ENCODE results near the gene VEGFC.

Gene VEGFC

DNA sequence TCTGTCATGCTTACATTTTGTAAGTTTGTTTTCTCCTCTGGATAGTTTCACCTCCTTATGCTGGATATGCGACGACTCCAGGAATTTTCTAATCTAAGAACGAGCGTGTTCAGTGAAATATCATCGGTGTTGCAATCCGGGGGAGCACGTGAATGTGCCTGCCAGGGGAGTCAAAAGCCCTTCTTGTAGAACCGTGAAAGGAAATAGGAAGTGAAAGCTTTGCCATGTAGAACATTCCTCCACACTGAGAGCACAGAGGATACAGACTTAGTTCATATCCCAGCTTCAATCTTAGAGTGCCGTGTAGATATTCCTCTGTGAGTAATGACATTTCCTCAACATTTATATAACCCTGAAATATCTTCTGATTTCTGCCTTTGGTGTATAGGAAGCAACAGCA lies 121.2 kb downstream of the VEGFC start:
- DNase-seq, result no peak

DNA sequence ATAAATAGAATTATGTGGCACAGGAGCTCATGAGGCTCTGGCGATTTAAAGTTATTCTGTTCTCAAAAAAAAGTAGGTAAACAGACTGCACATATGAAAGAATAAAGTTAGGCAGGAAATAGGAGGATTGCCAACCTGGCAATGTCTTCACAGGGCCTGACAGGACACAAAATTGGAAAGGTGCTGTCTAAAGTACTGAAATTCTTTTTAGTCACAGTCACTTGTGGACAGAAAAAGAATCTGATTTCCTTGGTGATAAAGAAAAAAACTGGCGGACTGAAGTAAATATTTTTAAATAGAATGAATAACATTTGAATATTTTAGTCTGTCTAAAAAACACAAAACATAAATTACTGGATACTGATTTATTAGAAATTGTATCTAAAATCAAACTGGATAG lies 124.4 kb downstream of the VEGFC start:
- no peak for DNase-seq

DNA sequence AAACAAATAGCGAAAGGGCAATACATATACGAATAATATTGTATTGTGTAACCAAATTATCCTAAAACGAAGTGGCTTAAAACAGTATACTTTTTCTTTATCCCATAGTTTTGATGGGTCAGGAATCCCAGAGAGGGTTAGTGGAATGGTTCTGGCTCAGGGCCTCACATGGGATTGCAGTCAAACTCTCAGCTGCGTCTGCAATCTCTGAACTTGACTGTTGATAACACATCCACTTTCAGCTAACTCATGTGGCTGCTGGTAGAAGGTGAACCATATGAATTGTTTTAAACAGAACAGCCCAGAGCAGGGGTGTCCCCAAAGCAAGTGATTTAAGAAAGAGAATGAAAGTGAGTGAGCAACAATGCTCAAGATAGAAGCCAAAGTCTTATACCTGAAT lies 127.8 kb downstream of the VEGFC start:
- no peak for DNase-seq

DNA sequence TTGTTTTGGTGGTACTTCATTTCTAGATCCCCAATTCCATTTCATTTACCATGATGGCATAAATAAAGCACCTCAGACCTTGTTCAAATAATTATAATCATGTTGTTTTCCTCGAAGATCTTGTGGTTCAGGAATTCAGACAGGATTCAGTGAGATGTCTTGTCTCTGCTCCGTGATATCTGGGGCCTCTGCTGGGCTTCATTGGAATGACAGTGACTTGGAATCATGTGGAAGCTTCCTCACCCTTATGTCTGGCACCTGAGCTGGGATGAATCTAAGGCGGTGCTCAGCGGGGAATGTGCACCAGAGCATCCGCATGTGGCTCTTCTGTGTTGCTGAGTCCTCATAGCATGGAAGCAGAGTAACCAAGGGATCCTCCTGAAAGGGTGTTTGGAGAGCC lies 132.2 kb downstream of the VEGFC start:
- no peak for DNase-seq

DNA sequence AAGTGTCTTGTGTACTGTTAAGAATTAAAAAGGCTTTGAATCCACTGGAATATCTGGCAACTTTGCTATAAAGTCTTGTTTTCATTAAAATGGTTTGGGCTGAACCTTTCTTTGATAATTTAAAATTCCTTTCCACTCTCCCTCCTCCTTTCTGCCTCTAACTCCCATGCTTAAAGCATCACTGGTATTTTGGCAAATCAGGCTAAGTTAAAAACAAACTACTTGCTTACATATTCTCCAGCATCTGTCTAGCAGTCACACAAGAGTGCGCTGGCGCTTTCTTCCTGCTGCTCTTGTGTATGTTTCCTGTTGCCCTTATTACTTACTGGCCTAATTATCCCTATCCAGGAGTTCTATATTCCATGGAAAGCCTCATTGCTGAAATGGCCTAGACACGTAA lies 136.6 kb downstream of the VEGFC start:
- DNase-seq, result no peak

DNA sequence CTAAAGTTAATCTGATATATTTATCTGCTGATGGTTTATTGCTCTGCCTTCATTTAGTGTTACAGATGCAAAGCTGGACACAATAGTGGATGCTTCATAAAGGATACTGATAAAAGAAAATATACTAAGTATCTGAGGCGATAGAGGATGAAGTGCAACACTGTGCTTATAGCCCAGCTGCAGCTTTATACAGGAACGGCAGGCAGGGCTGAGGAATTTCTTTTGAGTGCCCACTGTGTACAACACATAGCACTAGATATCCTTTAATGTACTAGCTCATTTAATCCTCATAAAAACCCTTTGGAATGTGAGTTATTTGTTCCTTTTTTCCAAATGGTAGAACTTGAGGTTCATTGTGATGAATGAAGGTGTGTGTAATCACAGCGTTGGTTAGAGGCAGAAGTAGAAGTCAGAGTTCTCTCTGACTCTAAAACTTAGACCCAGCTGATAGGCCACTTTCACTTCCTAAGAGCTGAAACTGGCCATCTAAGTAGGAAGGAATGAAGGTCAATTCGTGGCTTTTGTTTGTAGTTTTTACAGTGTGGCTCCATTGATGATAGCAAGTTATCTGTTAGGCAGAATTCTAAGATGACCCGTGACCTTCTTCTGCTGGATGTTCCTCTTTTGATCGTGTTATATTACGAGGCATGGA lies 138.0 kb downstream of the VEGFC start:
- DNase-seq, result no peak

DNA sequence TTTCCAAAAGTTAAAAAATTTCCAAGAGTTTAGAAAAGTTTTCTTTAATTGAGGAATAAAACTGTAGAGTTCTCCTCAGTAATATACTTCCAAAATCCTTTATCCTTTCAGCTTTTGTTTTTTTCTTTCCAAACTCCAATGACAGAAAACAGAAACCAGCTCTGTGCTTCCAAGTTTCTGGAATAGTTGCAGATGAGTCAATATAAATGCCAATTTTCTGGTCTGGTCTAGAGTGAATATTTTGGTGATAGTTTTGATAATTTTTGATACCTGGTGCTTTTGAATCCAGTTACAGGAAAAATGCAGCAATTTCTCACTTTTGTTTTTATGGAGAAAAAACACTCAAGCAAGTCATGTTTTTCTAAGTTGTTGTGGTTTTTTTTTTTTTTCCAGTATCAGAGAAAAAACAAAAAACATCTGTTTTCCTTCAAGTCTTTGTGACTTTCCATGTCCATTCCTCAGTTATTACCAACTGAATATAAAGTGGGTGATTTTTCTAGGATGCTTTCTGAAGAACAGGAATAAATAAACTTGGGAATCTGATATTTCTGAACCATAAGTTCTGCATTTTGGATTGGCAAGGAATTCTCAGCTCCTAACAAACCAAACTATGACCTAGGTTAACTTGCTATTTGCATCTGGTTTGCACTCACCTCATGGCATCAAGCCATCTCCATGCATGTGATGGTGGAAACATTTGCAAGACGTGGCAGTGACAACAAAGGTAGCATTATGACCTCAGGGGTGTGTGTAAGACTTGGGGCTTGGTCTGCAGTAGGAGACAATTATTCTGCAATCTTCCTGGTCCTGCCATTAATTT lies 139.1 kb downstream of the VEGFC start:
- DNase-seq, result no peak

DNA sequence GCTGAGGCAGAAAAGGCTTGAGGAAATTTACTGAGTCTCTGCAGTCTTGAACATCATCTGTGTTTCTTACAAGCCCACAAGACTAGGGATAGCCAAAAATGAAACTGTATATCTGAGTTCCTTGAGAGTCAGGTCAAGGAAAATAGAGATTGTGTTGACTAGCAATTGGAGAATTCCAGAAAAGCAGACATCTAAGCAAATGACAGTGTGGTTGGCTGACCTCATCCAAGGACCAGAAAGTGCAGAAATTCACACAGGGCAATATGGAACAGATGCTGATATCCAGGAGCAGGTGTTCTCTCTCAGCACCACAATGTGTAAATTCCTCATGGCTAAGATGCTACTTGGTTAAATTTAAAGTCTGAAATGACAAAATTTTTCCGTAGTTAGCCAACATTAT lies 146.4 kb downstream of the VEGFC start:
- no peak for DNase-seq

DNA sequence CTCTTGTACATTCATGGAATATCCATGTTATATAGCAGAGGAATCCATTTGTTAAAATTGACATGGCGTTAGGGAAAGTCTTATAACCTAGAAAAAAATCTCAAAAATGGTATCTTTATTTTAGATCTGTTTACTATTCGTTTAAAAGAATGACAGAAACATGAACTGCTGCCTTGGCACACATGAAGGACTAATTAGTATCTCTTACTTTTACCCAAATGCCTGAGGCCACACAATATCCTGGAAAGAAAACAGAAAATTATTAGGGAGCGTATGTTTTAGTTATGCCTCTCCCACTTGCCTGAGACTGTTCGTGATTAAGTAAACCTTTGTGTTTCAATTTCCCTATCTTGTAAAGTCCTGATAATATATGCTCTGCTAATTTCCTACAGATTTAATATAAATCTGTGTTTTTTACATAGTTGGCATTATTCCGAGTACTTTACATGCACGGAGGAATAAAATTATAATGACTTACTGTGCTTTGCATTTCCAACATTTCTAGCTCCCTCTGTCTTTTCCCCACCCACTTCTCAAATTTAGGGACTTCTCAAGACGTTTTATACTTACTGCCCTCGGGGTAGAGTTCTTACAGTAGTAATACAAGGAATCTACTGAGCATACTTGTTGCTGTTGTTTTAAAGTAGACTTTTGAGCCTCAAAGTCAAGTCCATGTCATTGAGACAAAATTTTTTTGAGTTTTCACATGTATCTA lies 147.3 kb downstream of the VEGFC start:
- no peak for DNase-seq

DNA sequence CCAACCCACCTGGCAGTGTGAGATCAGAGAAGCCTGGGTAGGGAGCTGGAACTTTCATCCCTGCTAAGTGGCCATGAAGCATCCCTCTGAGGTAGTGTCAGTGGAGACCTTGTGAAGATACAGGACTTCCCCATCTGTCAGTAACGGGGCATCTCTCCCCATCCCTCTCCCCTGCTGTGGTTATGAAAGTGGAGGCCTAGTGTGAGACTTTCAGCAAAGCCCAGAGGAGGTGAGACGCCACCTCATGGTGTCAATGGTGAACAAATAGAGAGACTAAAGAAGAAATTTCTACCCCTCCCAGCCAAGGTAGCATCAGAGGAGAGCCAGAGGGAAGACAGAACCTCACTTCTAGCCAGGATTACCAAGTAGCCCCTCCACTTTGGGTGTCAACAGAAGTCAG lies 150.2 kb downstream of the VEGFC start:
- DNase-seq, result no peak

DNA sequence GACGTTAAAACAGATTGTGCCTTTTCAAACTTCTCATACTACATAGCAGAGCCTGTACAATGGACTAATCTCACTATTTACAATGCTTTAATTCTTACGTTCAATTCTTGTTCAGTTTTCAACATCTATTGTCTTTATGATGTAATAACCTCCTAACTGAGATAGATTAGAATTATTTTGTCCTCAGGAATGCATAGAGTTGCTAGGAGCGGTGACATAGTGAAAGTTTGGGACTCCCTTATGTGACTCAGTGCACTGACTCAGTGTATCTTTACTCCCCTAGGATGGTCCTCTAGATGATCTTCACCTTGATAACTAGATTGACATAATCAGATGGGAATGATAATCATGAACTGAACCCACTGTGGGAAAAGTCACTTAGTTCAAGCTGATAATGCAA lies 151.5 kb downstream of the VEGFC start:
- DNase-seq, result no peak

DNA sequence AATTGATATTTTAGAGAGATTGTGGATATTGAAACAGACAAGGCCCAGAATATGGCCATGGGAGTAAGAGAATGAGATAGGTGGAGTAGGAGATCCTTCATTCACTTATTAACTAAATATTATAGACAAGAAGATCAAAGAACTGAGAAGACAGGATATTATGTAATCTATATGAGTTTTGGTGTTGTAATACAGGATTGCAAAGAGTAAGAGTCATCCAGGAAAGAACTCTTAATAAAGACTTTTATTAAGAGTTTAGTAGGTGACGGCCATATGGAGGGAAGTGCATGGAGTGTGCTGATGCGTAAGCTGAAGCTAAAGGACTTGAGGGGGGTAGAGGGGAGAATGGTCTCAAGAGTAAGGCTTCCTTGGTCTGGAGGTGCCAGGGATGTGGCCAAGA lies 153.7 kb downstream of the VEGFC start:
- no peak for DNase-seq

DNA sequence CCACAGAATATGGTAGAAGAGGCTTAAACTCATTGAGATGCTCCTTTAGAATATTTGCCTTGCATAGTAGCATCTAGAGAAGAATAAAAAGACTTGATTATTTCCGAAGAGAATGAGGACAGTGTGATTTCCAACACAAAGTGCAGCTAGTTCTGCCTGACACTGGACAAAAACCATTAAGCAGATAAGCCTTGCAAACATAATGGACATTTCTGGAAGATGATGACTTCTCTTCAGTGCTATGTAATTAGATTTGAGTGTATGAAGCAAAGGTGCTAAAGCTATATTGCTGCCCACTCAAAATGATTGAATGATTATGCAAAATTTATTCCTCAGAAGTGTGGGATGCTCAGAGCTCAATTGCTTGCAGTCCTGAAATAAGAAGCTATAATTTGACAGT lies 156.4 kb downstream of the VEGFC start:
- no peak for DNase-seq

DNA sequence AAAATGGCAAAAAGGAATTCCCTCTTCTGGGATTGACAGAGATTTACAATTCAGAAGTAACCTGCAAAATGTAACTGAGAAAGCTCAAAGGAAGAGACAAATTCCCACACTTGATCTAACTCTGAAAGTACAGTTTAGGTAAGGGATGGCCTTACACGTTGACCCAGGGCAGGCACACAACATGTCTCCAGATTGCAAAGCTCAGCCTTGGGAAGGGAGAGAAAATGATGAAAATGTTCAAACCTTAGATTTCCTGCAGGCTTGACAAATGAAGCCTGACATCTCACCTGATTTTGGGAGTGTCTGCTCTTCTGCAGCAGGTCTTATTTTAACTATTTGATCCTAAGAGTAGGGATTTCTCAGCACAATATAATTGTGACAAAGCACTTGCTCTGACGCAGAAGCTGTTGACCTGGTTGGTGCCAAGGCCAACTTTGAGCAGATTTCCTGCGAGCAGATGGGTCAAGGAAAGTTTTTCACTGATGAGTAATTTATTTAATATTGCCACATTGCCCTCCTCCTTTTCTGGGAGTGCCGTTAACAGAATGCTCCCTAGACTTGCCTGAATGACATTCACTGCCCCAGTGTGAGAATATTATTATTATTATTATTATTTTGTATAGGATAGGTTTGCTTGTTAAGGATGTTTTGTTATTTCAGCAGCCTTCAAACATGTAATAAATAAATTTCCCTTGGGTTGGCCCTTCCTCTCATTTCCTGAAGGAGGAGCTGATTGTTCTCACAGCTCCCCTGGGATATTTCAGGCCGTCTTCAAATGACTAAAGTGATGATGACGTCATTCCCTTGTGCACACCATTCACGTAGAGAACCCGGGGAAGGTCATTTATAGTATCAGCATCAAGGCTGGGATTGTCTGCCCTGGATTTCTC lies 157.1 kb downstream of the VEGFC start:
- DNase-seq, result no peak

Measured in NCI-H446 treated with DMSO at 0.1 percent for 48 hours (cell line).